Upper lobe of right lung (tissue), 1 donor: ENCODE results near the gene RTCA. TPM values are rescaled to one million over a fixed set of nuclear protein-coding genes. Genes with fewer than 3 reads are reported as not detected.
A peak's percentile ranks its signal among the peaks of the same experiment; 100 is the strongest.

Source experiments
- ATAC-seq: fragments of 200-7000 bp; cut with Tn5 transposase; one replicate; pipeline ENCODE4 v1.9.1; 2020; ENCODE audit warnings: mild to moderate bottlenecking, moderate library complexity
- DNase-seq: peaks from one replicate; pipeline ENCODE4 v3.0.0-alpha.2; 2020
- H3K27ac ChIP-seq: fragments of 200-600 bp; one replicate; pipeline ENCODE4 v1.8.0; 2022
- H3K27me3 ChIP-seq: fragments of 200-600 bp; one replicate; pipeline ENCODE4 v1.8.0; 2022; ENCODE audit warnings: mild to moderate bottlenecking
- H3K36me3 ChIP-seq: fragments of 200-600 bp; one replicate; pipeline ENCODE4 v1.8.0; 2022
- H3K4me1 ChIP-seq: fragments of 200-600 bp; one replicate; pipeline ENCODE4 v1.8.0; 2022
- H3K4me3 ChIP-seq: fragments of 200-600 bp; one replicate; pipeline ENCODE4 v1.8.0; 2022; ENCODE audit warnings: mild to moderate bottlenecking
- H3K9me3 ChIP-seq: fragments of 200-600 bp; one replicate; pipeline ENCODE4 v1.8.0; 2022
- intact Hi-C: fragments of 100-400 bp; cut with DNase I; formaldehyde crosslinking; loops from one replicate; pipeline ENCODE4 v1.11.0; 2022
- total RNA-seq: library from RNA; stranded (reverse); fragmentation: NEBNext Ultra II Directional; extraction: Animal tissue kit (Norgen Biotek cat#: 25700); gene quantifications from one replicate; pipeline ENCODE4 v1.2.1, GENCODE V29; 2021
- TF ChIP-seq, protein P1 (sequence below): fragments of 200-600 bp; IDR thresholded peaks from one replicate; pipeline ENCODE4 v1.8.0; 2022; ENCODE audit warnings: antibody characterized with exemption
- donor health status: DM: no; HTN: yes; CAD: no; lungs with severe emphysema.

RTCA gene
- total RNA-seq, 1 donor from 2014 or later, result 27.7 TPM

DNA sequence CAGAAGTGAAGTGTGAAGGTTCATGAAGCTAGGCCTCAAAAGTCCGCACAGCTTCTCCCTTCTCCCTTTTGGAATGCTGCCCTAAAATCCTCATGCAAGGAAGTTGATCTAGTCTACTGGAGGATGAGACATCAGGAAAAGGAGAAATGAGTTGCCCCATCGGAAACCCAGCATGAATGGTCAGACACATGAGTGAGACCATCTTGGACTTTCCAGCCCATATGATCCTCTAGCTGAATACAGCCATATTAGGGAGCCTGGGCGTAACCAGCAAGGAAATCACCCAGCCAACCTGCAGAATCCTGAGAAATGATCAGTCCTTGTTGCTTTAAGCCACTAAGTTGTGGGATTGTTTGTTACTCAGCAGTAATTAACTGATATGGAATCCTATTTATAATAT is 28.9 kb upstream of the RTCA start:
- ATAC-seq, result no peak
- Histone ChIP-seq H3K27ac (no peak overlapping the region), H3K36me3 (peaks cover 40% of the 10 kb centered on the region), H3K4me1 (peaks cover 11% of the 10 kb centered on the region), H3K4me3 (no peak overlapping the region), H3K27me3 (no peaks in the 10 kb centered on the region), H3K9me3 (no peaks in the 10 kb centered on the region)
- no peak for DNase-seq
- TF ChIP-seq, protein P1, sequence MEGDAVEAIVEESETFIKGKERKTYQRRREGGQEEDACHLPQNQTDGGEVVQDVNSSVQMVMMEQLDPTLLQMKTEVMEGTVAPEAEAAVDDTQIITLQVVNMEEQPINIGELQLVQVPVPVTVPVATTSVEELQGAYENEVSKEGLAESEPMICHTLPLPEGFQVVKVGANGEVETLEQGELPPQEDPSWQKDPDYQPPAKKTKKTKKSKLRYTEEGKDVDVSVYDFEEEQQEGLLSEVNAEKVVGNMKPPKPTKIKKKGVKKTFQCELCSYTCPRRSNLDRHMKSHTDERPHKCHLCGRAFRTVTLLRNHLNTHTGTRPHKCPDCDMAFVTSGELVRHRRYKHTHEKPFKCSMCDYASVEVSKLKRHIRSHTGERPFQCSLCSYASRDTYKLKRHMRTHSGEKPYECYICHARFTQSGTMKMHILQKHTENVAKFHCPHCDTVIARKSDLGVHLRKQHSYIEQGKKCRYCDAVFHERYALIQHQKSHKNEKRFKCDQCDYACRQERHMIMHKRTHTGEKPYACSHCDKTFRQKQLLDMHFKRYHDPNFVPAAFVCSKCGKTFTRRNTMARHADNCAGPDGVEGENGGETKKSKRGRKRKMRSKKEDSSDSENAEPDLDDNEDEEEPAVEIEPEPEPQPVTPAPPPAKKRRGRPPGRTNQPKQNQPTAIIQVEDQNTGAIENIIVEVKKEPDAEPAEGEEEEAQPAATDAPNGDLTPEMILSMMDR, result no peak
- intact Hi-C loops, result no loop called here

- Histone ChIP-seq H3K9me3 (no peaks in the 10 kb centered on the region), H3K36me3 (peaks cover 15% of the 10 kb centered on the region), H3K4me1 (peaks cover 11% of the 10 kb centered on the region), H3K27me3 (no peaks in the 10 kb centered on the region), H3K27ac (peak overlapping the region; percentile 7), H3K4me3 (no peak overlapping the region)
- TF ChIP-seq, protein P1, result no peak
- DNase-seq, result no peak
- intact Hi-C loops, result no loop called here
- ATAC-seq, result no peak
Observed at GRCh38 chr1:100239961-100240360, 26.1 kb upstream of the RTCA start.

DNA sequence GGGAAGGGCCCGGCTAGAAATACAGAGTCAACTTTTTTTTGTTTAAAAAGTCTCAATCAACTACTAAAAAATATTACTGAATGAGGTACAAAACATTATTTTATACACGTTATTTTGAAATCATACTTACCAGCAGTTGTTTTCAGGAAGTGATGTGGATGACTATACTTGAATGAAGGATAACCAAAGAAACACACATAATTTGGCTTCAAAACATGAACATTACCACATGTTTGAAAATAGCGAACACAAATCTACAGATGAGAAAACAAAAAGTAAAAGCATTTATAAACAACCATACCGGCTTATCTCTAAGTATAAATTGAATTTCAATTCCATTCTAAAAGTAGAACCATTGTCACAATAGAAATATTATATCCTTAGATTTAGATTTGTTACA is 25.4 kb upstream of the RTCA start:
- Histone ChIP-seq H3K27me3 (no peaks in the 10 kb centered on the region), H3K4me3 (no peak overlapping the region), H3K9me3 (no peaks in the 10 kb centered on the region), H3K36me3 (peaks cover 9% of the 10 kb centered on the region), H3K4me1 (peaks cover 11% of the 10 kb centered on the region), H3K27ac (peak overlapping the region; percentile 7)
- TF ChIP-seq, protein P1, result no peak
- ATAC-seq (no peak), DNase-seq (no peak)
- intact Hi-C loops, result no loop called here

DNA sequence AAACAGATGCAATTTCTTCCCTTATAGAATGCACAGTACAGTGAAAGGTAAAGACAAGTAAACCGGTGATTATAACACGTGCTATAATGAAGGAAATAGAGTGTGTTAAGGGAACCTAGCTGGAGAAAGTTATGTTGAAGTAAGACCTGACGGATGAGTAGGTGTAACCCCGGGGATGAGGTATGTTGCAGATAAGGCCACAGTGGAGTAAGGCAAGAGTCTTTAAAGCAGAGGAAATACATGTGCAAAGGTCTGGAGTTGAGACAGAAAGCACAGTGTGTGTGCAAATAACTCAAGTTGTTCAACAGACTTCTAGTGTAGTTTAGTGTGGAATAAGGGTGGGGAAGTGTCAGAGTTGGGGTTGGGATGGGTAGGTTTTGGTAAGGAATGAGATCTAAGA is 19.3 kb upstream of the RTCA start:
- H3K27ac ChIP-seq, result no peak overlapping the region
- no peaks in the 10 kb centered on the region for H3K27me3 ChIP-seq
- DNase-seq (no peak), ATAC-seq (no peak)
- intact Hi-C loops, result no loop called here
- H3K4me1 ChIP-seq, result peaks cover 16% of the 10 kb centered on the region
- H3K9me3 ChIP-seq, result no peaks in the 10 kb centered on the region
- H3K4me3 ChIP-seq, result no peak overlapping the region
- no peaks in the 10 kb centered on the region for H3K36me3 ChIP-seq
- TF ChIP-seq, protein P1, result no peak

GRCh38 chr1:100249155-100249536 is 16.9 kb upstream of the RTCA start:
- no peaks in the 10 kb centered on the region for H3K27me3 ChIP-seq
- DNase-seq (no peak), ATAC-seq (no peak)
- TF ChIP-seq, protein P1, result no peak
- H3K4me3 ChIP-seq, result peak overlapping the region; percentile 95
- H3K36me3 ChIP-seq, result no peaks in the 10 kb centered on the region
- H3K27ac ChIP-seq, result peak overlapping the region; percentile 94
- H3K4me1 ChIP-seq, result peaks cover 16% of the 10 kb centered on the region
- intact Hi-C loops, result no loop called here
- no peaks in the 10 kb centered on the region for H3K9me3 ChIP-seq
